ENCODE data around the gene TSHZ1. TPM values are rescaled to one million over a fixed set of nuclear protein-coding genes. Genes with fewer than 3 reads are reported as not detected.

TSHZ1 gene
- total and polyA plus RNA-seq, 2 of the 8 experiments (the other 6 are each of a cell fraction or from before 2014, with no cell fraction given), result 0.03 to 0.32 TPM

DNA sequence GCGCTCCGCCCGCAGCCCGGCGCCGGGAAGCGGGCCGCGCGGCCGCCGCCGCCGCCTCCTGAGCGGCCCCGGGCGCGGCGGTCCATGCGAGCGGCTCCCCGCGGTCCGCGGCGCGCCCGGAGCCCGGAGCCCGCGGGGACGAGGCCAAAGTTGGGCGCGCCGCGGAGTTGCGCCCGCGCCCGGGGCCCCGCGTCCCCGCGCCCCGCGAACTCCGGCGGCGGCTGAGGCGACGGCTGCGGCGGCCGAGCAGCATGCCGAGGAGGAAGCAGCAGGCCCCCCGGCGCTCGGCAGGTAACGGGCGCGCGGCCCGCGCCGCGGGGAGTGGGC, 992 bp downstream of the TSHZ1 start:
- no peak overlapping the region for H3K23ac ChIP-seq (ENCODE audit: insufficient read length)
- 2% methylated on average over 41 of the region's 66 CpGs; no CpG with 5 or more reads in 1 of the 2 experiments for WGBS, 2 experiments (ENCODE audit: extremely low coverage in 1 of 2, insufficient coverage in 1 of 2, insufficient read length in 1 of 2, insufficient replicate concordance in 2 of 2, low coverage in 1 of 2, low lambda C conversion rate in 2 of 2, missing lambda C conversion rate in 1 of 2)
- no peak overlapping the region for H3K56ac ChIP-seq (replicated peaks; ENCODE audit: insufficient read length, low read depth, low read length)
- H2BK5ac ChIP-seq (ENCODE audit: low read depth, low read length), result no peak overlapping the region
- H3K79me1 ChIP-seq (ENCODE audit: low read depth, low read length), result no peaks in the 10 kb centered on the region
- no peak overlapping the region for H2AFZ ChIP-seq (ENCODE audit: low read length)
- POLR2A ChIA-PET (ENCODE audit: partially characterized antibody), result no interaction called here
- H3K27ac ChIP-seq (ENCODE audit: low read depth, low read length), result no peak overlapping the region
- H4K91ac ChIP-seq (replicated peaks; ENCODE audit: insufficient read length, low read length), result no peak overlapping the region
- H3K14ac ChIP-seq (ENCODE audit: insufficient read length), result no peak overlapping the region
- no peak overlapping the region for H2BK12ac ChIP-seq (ENCODE audit: low read depth, low read length)
- H3K18ac ChIP-seq (ENCODE audit: extremely low read depth, low read length), result no peak overlapping the region
- H2AK5ac ChIP-seq (ENCODE audit: low read depth, low read length), result no peak overlapping the region
- no peaks in the 10 kb centered on the region for H3K9me3 ChIP-seq (ENCODE audit: insufficient read depth in 2 of 2, low read depth in 1 of 2, low read length in 1 of 2)
- H4K20me1 ChIP-seq (replicated peaks in 1 of 2; ENCODE audit: control insufficient read depth in 1 of 2, insufficient read depth in 2 of 2, low read length in 2 of 2), result peaks cover 5 to 13% of the 10 kb centered on the region in 2 experiments
- H4K5ac ChIP-seq (ENCODE audit: insufficient read length, low read depth, low read length), result no peak overlapping the region
- FAIRE-seq, result no peak
- H2BK15ac ChIP-seq (ENCODE audit: low read length), result no peak overlapping the region
- H4K8ac ChIP-seq (ENCODE audit: extremely low read depth, insufficient read depth, low read length), result no peak overlapping the region
- peaks cover 35 to 60% (median 53%) of the 10 kb centered on the region in 4 experiments for H3K27me3 ChIP-seq (replicated peaks in 1 of 4; ENCODE audit: control insufficient read depth in 3 of 4, extremely low read depth in 1 of 4, insufficient read depth in 3 of 4, low read length in 3 of 4)
- no peak overlapping the region for H2BK20ac ChIP-seq (ENCODE audit: low read length)
- H3K4me3 ChIP-seq (ENCODE audit: extremely low read depth in 1 of 4, insufficient read depth in 2 of 4, low read depth in 3 of 4, low read length in 4 of 4), result peak overlapping the region; percentile 38 to 64 (median 50)
- DNase-seq (ENCODE audit: low read depth in 1 of 2, low spot score in 2 of 2), result no peak
- peaks cover 9 to 21% (median 14%) of the 10 kb centered on the region in 4 experiments for H3K4me1 ChIP-seq (replicated peaks in 1 of 4; ENCODE audit: control insufficient read depth in 3 of 4, insufficient read depth in 4 of 4, low read length in 3 of 4)
- peak overlapping the region in 1 of 4 experiments; percentile 60; a peak in 1 of 7 replicates for H3K9ac ChIP-seq (replicated peaks in 1 of 4; ENCODE audit: extremely low read depth in 1 of 4, low read depth in 3 of 4, low read length in 3 of 4)
- H3K23me2 ChIP-seq (ENCODE audit: low read depth, low read length), result peaks cover 24% of the 10 kb centered on the region
- H2BK120ac ChIP-seq (replicated peaks; ENCODE audit: low read depth, low read length), result no peak overlapping the region
- H3K79me2 ChIP-seq (ENCODE audit: control insufficient read depth in 1 of 2, insufficient read depth in 2 of 2, low read length in 2 of 2), result no peaks in the 10 kb centered on the region
- H3K36me3 ChIP-seq (ENCODE audit: control insufficient read depth in 2 of 4, insufficient read depth in 4 of 4, low read length in 3 of 4), result no peaks in the 10 kb centered on the region
- H3K4me2 ChIP-seq (ENCODE audit: insufficient read depth in 1 of 2, low read depth in 2 of 2, low read length in 2 of 2), result peak overlapping the region; percentile 71 to 94
- CTCF ChIA-PET (ENCODE audit: partially characterized antibody), result no interaction called here
- H3K4ac ChIP-seq (replicated peaks; ENCODE audit: insufficient read length, low read depth, low read length), result no peak overlapping the region
- no peak for TF ChIP-seq SIRT6 (IDR thresholded peaks at IDR 0.05; ENCODE audit: low read length)
- TF ChIP-seq HDAC2 (IDR thresholded peaks at IDR 0.05; ENCODE audit: borderline replicate concordance in 1 of 2, low read depth in 2 of 2, low read length in 2 of 2), result no peak
- no peak for TF ChIP-seq CBX8 (IDR thresholded peaks at IDR 0.05; ENCODE audit: borderline replicate concordance, low read depth, low read length)
- no peak for TF ChIP-seq KDM4A (IDR thresholded peaks at IDR 0.05; ENCODE audit: low read depth, low read length, severe bottlenecking)
- TF ChIP-seq NRF1 (IDR thresholded peaks at IDR 0.05; ENCODE audit: low read depth, low read length), result no peak
- no peak for TF ChIP-seq SUZ12 (IDR thresholded peaks at IDR 0.05; ENCODE audit: low read length)
- no peak for TF ChIP-seq CREB1 (IDR thresholded peaks at IDR 0.05)
- no peak for TF ChIP-seq CEBPB (IDR thresholded peaks at IDR 0.05; ENCODE audit: low read depth, low read length)
- TF ChIP-seq SP4 (IDR thresholded peaks at IDR 0.05; ENCODE audit: low read length), result no peak
- TF ChIP-seq SRF (IDR thresholded peaks at IDR 0.05; ENCODE audit: low read depth, low read length), result no peak
- TF ChIP-seq POLR2A (IDR thresholded peaks at IDR 0.05; ENCODE audit: control extremely low read depth in 1 of 2, low read depth in 2 of 2, low read length in 2 of 2), result no peak
- no peak for TF ChIP-seq PHF8 (conservative IDR thresholded peaks at IDR 0.05; ENCODE audit: low read depth, low read length)
- no peak for TF ChIP-seq RNF2 (IDR thresholded peaks at IDR 0.05; ENCODE audit: borderline replicate concordance, low read depth, low read length, missing control alignments, poor library complexity, severe bottlenecking)
- no peak for TF ChIP-seq RXRA (IDR thresholded peaks at IDR 0.05; ENCODE audit: insufficient read depth, low read depth, low read length)
- no peak for TF ChIP-seq BACH1 (IDR thresholded peaks at IDR 0.05; ENCODE audit: low read length)
- no peak for TF ChIP-seq GTF2F1 (IDR thresholded peaks at IDR 0.05; ENCODE audit: borderline replicate concordance, low read depth, low read length)
